T-helper 9 cell (primary cell): ENCODE data around the gene FDX1.
A peak's percentile ranks its signal among the peaks of the same experiment; 100 is the strongest.
"Not testable (repeated sequence)": the region's sequence is repeated elsewhere in the genome, so short reads cannot be mapped to it uniquely, and the experiment has no call there.

Source experiments
- DNase-seq: peaks from one replicate; pipeline ENCODE4 v3.0.0-alpha.2; 2020
- total RNA-seq, 2 donors: gene quantifications; one replicate each; lab custom pipeline; 2026; lab: John Stamatoyannopoulos, UW

FDX1 gene
- 26.2 to 30.4 reads per million in 2 donors for total RNA-seq

- peak; percentile 75 for DNase-seq
These were observed at the start of gene FDX1 for GRCh38 chr11:110429731-110430266. Gene FDX1, plus strand, starts transcription at chr11:110429948. Its CDS starts 173 bp downstream, at chr11:110430121.

- DNase-seq = no peak
These were observed 48.7 kb upstream of the FDX1 start for GRCh38 chr11:110380836-110381622.

- DNase-seq = not testable (repeated sequence)
These were observed 41.5 kb upstream of the FDX1 start for GRCh38 chr11:110388231-110388630.

GRCh38 chr11:110389965-110390364 is 39.8 kb upstream of the FDX1 start:
- no peak for DNase-seq

GRCh38 chr11:110392056-110392455 is 37.7 kb upstream of the FDX1 start:
- DNase-seq = no peak

GRCh38 chr11:110397668-110398286 is 32.0 kb upstream of the FDX1 start:
- DNase-seq = not testable (repeated sequence)

- DNase-seq = not testable (repeated sequence)
These were observed 26.2 kb upstream of the FDX1 start for GRCh38 chr11:110403585-110403984.

GRCh38 chr11:110405636-110406035 is 24.1 kb upstream of the FDX1 start:
- DNase-seq = not testable (repeated sequence)

GRCh38 chr11:110407315-110407714 is 22.4 kb upstream of the FDX1 start:
- DNase-seq = no peak

- DNase-seq = no peak
These were observed 20.6 kb upstream of the FDX1 start for GRCh38 chr11:110409174-110409573.

GRCh38 chr11:110410651-110411050 is 19.1 kb upstream of the FDX1 start:
- DNase-seq = no peak

GRCh38 chr11:110415081-110415480 is 14.7 kb upstream of the FDX1 start:
- DNase-seq = no peak

GRCh38 chr11:110421658-110422057 is 8.1 kb upstream of the FDX1 start:
- not testable (repeated sequence) for DNase-seq

GRCh38 chr11:110422306-110422905 is 7.3 kb upstream of the FDX1 start:
- no peak for DNase-seq

- DNase-seq = no peak
These were observed 4.8 kb upstream of the FDX1 start for GRCh38 chr11:110424775-110425444.

- DNase-seq = no peak
These were observed 3.8 kb upstream of the FDX1 start for GRCh38 chr11:110425751-110426545.

GRCh38 chr11:110428040-110428439 is 1.7 kb upstream of the FDX1 start:
- DNase-seq = no peak

GRCh38 chr11:110428956-110429730 is 605 bp upstream of the FDX1 start:
- no peak for DNase-seq

- no peak for DNase-seq
These were observed 711 bp downstream of the FDX1 start for GRCh38 chr11:110430267-110431050.

- DNase-seq = no peak
These were observed 1.4 kb downstream of the FDX1 start for GRCh38 chr11:110431051-110431672.
